Naive thymus-derived CD4-positive, alpha-beta T cell (primary cell): ENCODE results near the gene SLC43A3. TPM values are rescaled to one million over a fixed set of nuclear protein-coding genes. Genes with fewer than 3 reads are reported as not detected.
"Not testable (repeated sequence)": the region's sequence is repeated elsewhere in the genome, so short reads cannot be mapped to it uniquely, and the experiment has no call there.

Experiments used
- ATAC-seq: fragments of 150-1000 bp; cut with Tn5 transposase; 2 replicates; pipeline ENCODE4 v1.10.0; 2021; ENCODE audit warnings: mild to moderate bottlenecking, moderate library complexity
- CTCF ChIA-PET: fragments of 350-600 bp; sonication (Branson Sonifier 250); formaldehyde crosslinking; loops from one replicate; lab custom pipeline; 2021; ENCODE audit warnings: antibody characterized with exemption; lab: Charles Lee
- POLR2A ChIA-PET: fragments of 350-600 bp; sonication (Branson Sonifier 250); formaldehyde crosslinking; loops from one replicate; lab custom pipeline; 2021; ENCODE audit warnings: antibody characterized with exemption, inconsistent platforms; lab: Charles Lee
- DNase-seq, 9 donors: peaks; one replicate each; pipeline versions ENCODE4 v3.0.0 to v3.0.0-alpha.2; 2020 to 2022; ENCODE audit warnings: mixed read lengths in 1 of 9
- H3K27ac ChIP-seq: one replicate; pipeline ENCODE4 v1.7.0; 2013; ENCODE audit warnings: mild to moderate bottlenecking, low read depth, low read length, moderate library complexity
- H3K27me3 ChIP-seq, 2 donors: one replicate each; pipeline ENCODE4 v1.7.0; 2013; ENCODE audit warnings: low read length in 2 of 2, mild to moderate bottlenecking in 2 of 2, moderate library complexity in 2 of 2; ENCODE audit not compliant: control insufficient read depth in 2 of 2, insufficient read depth in 2 of 2
- H3K36me3 ChIP-seq, 3 experiments: 1 replicate in 2 of 3; 2 replicates in 1 of 3; pipeline ENCODE4 v1.7.0; 2013; ENCODE audit warnings: low read length in 3 of 3, mild to moderate bottlenecking in 3 of 3, moderate library complexity in 1 of 3; ENCODE audit not compliant: insufficient read depth in 3 of 3, control insufficient read depth in 2 of 3
- H3K4me1 ChIP-seq, 2 donors: one replicate each; pipeline ENCODE4 v1.7.0; 2013; ENCODE audit warnings: low read length in 2 of 2, mild to moderate bottlenecking in 2 of 2, moderate library complexity in 1 of 2; ENCODE audit not compliant: control insufficient read depth in 2 of 2, insufficient read depth in 2 of 2
- H3K4me3 ChIP-seq: 2 replicates; pipeline ENCODE4 v1.7.0; 2013; ENCODE audit warnings: mild to moderate bottlenecking, low read length
- H3K9me3 ChIP-seq, 3 experiments: 1 replicate in 2 of 3; 2 replicates in 1 of 3; pipeline ENCODE4 v1.7.0; 2013; ENCODE audit warnings: low read length in 3 of 3; ENCODE audit not compliant: control insufficient read depth in 2 of 3
- H3K27ac Mint-ChIP-seq, 9 donors: one replicate each; pipeline ENCODE4 v1.8.0; 2020 to 2022; ENCODE audit warnings: mixed read lengths in 9 of 9, mild to moderate bottlenecking in 8 of 9, moderate library complexity in 5 of 9, inconsistent platforms in 2 of 9
- H3K27me3 Mint-ChIP-seq, 5 donors: one replicate each; pipeline ENCODE4 v1.8.0; 2021 to 2022; ENCODE audit warnings: mixed read lengths in 5 of 5, mild to moderate bottlenecking in 1 of 5
- H3K36me3 Mint-ChIP-seq, 5 donors: one replicate each; pipeline ENCODE4 v1.8.0; 2020 to 2022; ENCODE audit warnings: mixed read lengths in 5 of 5, mild to moderate bottlenecking in 3 of 5, inconsistent platforms in 1 of 5
- H3K4me1 Mint-ChIP-seq, 7 donors: one replicate each; pipeline ENCODE4 v1.8.0; 2020 to 2022; ENCODE audit warnings: mixed read lengths in 7 of 7, mild to moderate bottlenecking in 3 of 7, inconsistent platforms in 1 of 7
- H3K4me3 Mint-ChIP-seq, 10 donors: one replicate each; pipeline ENCODE4 v1.8.0; 2020 to 2022; ENCODE audit warnings: mild to moderate bottlenecking in 10 of 10, mixed read lengths in 10 of 10, moderate library complexity in 6 of 10, inconsistent platforms in 2 of 10
- H3K9me3 Mint-ChIP-seq, 11 donors: one replicate each; pipeline ENCODE4 v1.8.0; 2020 to 2022; ENCODE audit warnings: mixed read lengths in 11 of 11, mild to moderate bottlenecking in 4 of 11, inconsistent platforms in 1 of 11, moderate library complexity in 1 of 11
- intact Hi-C, 2 donors: fragments of 100-400 bp; cut with micrococcal nuclease; formaldehyde crosslinking; loops; one replicate each; pipeline ENCODE4 v1.15.1; 2023
- polyA plus RNA-seq, 2 donors: library from polyadenylated mRNA; unstranded; fragments of 300-500 nt; fragmentation: Illumina TruSeq; gene quantifications; one replicate each; pipeline ENCODE4 v1.2.3, GENCODE V29; 2021
- total RNA-seq, 6 experiments: library from RNA in 5 of 6; stranded (reverse) in 5 of 6; gene quantifications; 1 replicate in 5 of 6; 2 replicates in 1 of 6; pipeline ENCODE4 v1.2.3 and lab custom pipeline; 2021 to 2026

The SLC43A3 gene
- total and polyA plus RNA-seq, 7 experiments from 2014 or later: 10.0 to 67.9 (median 12.2) TPM

GRCh38 chr11:57458060-57458409 is 31.1 kb upstream of the SLC43A3 start:
- Mint-ChIP-seq H3K27me3 (peaks cover 22 to 57% (median 32%) of the 10 kb centered on the region in 5 donors), H3K27ac (no peak overlapping the region), H3K4me1 (peaks cover 17 to 40% (median 26%) of the 10 kb centered on the region in 7 donors), H3K4me3 (peak overlapping the region in 9 of 10 donors; percentile 50 to 99 (median 75)), H3K36me3 (no peaks in the 10 kb centered on the region), H3K9me3 (peaks cover 0 to 2% (median 0%) of the 10 kb centered on the region in 11 donors)
- Histone ChIP-seq H3K27ac (no peak overlapping the region), H3K36me3 (no peaks in the 10 kb centered on the region), H3K9me3 (no peaks in the 10 kb centered on the region), H3K4me3 (no peak overlapping the region), H3K4me1 (peaks cover 26% of the 10 kb centered on the region in 2 donors), H3K27me3 (peaks cover 12% of the 10 kb centered on the region in 2 donors)
- ATAC-seq: no peak
- ChIA-PET POLR2A (interaction anchor here (0.5 to 1.6 kb wide), 8 partner anchors 18 to 132 kb away, joined by 3 to 5 read pairs (median 4); no protein-coding TSS in a partner anchor), CTCF (interaction anchor here (0.6 to 6.2 kb wide), 21 partner anchors 15 to 249 kb away, joined by 3 to 107 read pairs (median 4); partner anchors contain the start of genes P2RX3, SLC43A3 and TIMM10)
- intact Hi-C loops: loop anchor here (1.0 to 5.0 kb wide), 6 partner anchors 31 to 1329 kb away; partner anchors contain the start of genes SLC43A1 (in 1 of the 2) and SLC43A3 (in 1 of the 2)
- DNase-seq: no peak

GRCh38 chr11:57457643-57458023 is 30.7 kb upstream of the SLC43A3 start:
- DNase-seq: peak in 1 of 9 donors; percentile 10
- POLR2A ChIA-PET: interaction anchor here (0.5 to 1.8 kb wide), 8 partner anchors 19 to 97 kb away, joined by 3 to 6 read pairs (median 4); no protein-coding TSS in a partner anchor
- Histone ChIP-seq H3K4me1 (peaks cover 26% of the 10 kb centered on the region in 2 donors), H3K9me3 (no peaks in the 10 kb centered on the region), H3K27ac (no peak overlapping the region), H3K27me3 (peaks cover 12% of the 10 kb centered on the region in 2 donors), H3K36me3 (no peaks in the 10 kb centered on the region), H3K4me3 (no peak overlapping the region)
- CTCF ChIA-PET: interaction anchor here (0.7 to 6.2 kb wide), 20 partner anchors 9 to 250 kb away, joined by 3 to 107 read pairs (median 4); partner anchors contain the start of genes P2RX3, SLC43A3, TIMM10 and UBE2L6
- peaks cover 17 to 36% (median 26%) of the 10 kb centered on the region in 7 donors for H3K4me1 Mint-ChIP-seq
- peaks cover 0 to 2% (median 0%) of the 10 kb centered on the region in 11 donors for H3K9me3 Mint-ChIP-seq
- intact Hi-C loops: loop anchor here (1.0 to 5.0 kb wide), 14 partner anchors 23 to 1330 kb away; partner anchors contain the start of genes SLC43A1 (in 1 of the 2) and SLC43A3 (in 1 of the 2)
- peak; percentile 18 for ATAC-seq
- H3K27ac Mint-ChIP-seq: peak overlapping the region in 1 of 9 donors; percentile 83
- H3K27me3 Mint-ChIP-seq: peaks cover 22 to 56% (median 32%) of the 10 kb centered on the region in 5 donors
- H3K4me3 Mint-ChIP-seq: peak overlapping the region; percentile 54 to 99 (median 74)
- no peaks in the 10 kb centered on the region for H3K36me3 Mint-ChIP-seq

DNA sequence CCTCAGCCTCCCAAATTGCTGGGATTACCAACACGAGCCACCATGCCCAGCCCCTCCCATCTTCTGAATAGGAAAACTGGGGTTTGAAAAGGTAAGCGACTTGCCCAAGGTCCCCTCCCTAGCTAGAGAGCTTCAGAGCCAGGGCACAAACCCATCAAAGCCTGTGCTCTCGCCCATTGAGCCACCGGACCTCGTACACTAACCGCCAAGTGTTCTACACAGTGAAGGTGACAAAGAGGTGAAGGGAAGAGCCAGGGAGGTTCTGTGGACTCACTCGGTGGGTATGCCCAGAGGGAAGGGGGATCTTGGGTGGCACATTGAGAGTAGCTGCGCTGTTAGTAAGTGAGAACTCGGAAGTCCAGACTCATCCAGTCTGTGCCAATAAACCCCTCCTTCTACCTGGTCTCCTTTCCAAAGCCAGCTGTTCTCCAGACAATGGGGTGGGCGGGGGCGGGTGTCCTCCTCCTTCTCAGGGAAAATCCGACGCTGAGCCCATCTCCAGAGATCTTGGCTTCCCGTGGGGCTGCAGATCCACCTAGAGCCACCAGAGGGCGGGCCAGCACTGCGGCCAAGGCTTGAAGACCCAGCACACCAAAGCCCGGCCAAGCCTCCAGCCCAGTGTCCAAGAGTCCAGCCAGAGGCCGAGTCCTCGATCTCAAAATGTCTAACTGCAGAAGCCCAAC is 30.2 kb upstream of the SLC43A3 start:
- Histone ChIP-seq H3K27ac (no peak overlapping the region), H3K36me3 (no peaks in the 10 kb centered on the region), H3K9me3 (no peaks in the 10 kb centered on the region), H3K4me1 (peaks cover 26% of the 10 kb centered on the region in 2 donors), H3K27me3 (peaks cover 12% of the 10 kb centered on the region in 2 donors), H3K4me3 (no peak overlapping the region)
- ChIA-PET POLR2A (interaction anchor here (0.9 to 1.8 kb wide), 4 partner anchors 23 to 69 kb away, joined by 3 to 6 read pairs (median 4); no protein-coding TSS in a partner anchor), CTCF (interaction anchor here (0.7 to 6.2 kb wide), 17 partner anchors 9 to 190 kb away, joined by 3 to 107 read pairs (median 5); partner anchors contain the start of genes P2RX3, SLC43A3, TIMM10 and UBE2L6)
- ATAC-seq (peak; percentile 83), DNase-seq (peak; percentile 41 to 77 (median 62))
- intact Hi-C loops: loop anchor here (1.0 to 5.0 kb wide), 11 partner anchors 23 to 1330 kb away; no protein-coding TSS in a partner anchor
- Mint-ChIP-seq H3K9me3 (peaks cover 0 to 2% (median 0%) of the 10 kb centered on the region in 11 donors), H3K27ac (peak overlapping the region in 1 of 9 donors; percentile 83), H3K27me3 (peaks cover 22 to 56% (median 32%) of the 10 kb centered on the region in 5 donors), H3K36me3 (no peaks in the 10 kb centered on the region), H3K4me1 (peaks cover 17 to 33% (median 26%) of the 10 kb centered on the region in 7 donors), H3K4me3 (peak overlapping the region; percentile 54 to 99 (median 74))

DNA sequence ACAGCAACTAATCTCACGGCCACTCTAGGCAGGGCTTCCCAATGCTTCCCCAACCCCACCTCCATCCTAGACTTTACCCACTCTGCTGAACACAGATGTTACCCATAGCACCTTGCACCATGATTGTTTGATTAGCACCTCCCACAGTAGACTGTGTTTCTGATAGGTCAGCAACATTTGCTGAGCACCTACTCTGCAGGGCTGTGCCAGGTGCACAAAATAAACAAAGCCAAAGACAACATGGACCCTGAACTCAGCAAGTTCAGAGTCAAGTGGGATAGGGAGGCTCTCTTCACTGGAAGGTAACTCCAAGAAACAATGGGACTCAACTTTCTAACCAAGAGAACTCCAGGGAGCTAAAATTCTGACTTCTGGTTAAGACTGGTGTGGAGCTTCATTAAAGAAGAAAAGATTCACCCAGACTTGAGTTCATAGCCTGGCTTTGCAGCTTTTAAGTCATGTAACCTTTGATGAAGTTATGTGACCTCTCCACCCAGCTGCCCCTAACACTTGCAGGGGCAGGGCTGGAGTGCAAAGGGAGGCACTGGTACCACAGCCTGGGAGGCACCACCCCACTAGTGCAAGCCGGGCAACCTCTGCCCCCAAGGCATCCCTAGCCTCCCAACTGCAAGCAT is 26.7 kb upstream of the SLC43A3 start:
- DNase-seq (no peak), ATAC-seq (no peak)
- intact Hi-C loops: no loop called here
- Histone ChIP-seq H3K27ac (no peak overlapping the region), H3K36me3 (no peaks in the 10 kb centered on the region), H3K27me3 (peaks cover 4 to 5% of the 10 kb centered on the region in 2 donors), H3K4me3 (no peak overlapping the region), H3K4me1 (peaks cover 10 to 12% of the 10 kb centered on the region in 2 donors), H3K9me3 (no peaks in the 10 kb centered on the region)
- CTCF ChIA-PET: interaction anchor here (0.6 to 6.2 kb wide), 2 partner anchors 16 to 27 kb away, joined by 3 to 104 read pairs; no protein-coding TSS in a partner anchor
- Mint-ChIP-seq H3K4me1 (peaks cover 2 to 16% (median 12%) of the 10 kb centered on the region in 7 donors), H3K27ac (no peak overlapping the region), H3K9me3 (no peaks in the 10 kb centered on the region), H3K4me3 (no peak overlapping the region), H3K36me3 (no peaks in the 10 kb centered on the region), H3K27me3 (peaks cover 8 to 45% (median 14%) of the 10 kb centered on the region in 5 donors)
- POLR2A ChIA-PET: interaction anchor here (0.5 kb wide), 1 partner anchor 70 kb away, joined by 3 read pairs; no protein-coding TSS in a partner anchor

- H3K27me3 ChIP-seq: no peaks in the 10 kb centered on the region
- Mint-ChIP-seq H3K4me3 (no peak overlapping the region), H3K36me3 (no peaks in the 10 kb centered on the region), H3K9me3 (peaks cover 0 to 5% (median 0%) of the 10 kb centered on the region in 11 donors), H3K27me3 (peaks cover 0 to 27% (median 18%) of the 10 kb centered on the region in 5 donors), H3K27ac (no peak overlapping the region), H3K4me1 (peaks cover 0 to 2% (median 0%) of the 10 kb centered on the region in 7 donors)
- H3K36me3 ChIP-seq: no peaks in the 10 kb centered on the region
- POLR2A ChIA-PET: no interaction called here
- H3K4me3 ChIP-seq: no peak overlapping the region
- no peaks in the 10 kb centered on the region for H3K9me3 ChIP-seq
- ATAC-seq (no peak), DNase-seq (no peak)
- CTCF ChIA-PET: no interaction called here
- H3K27ac ChIP-seq: no peak overlapping the region
- no peaks in the 10 kb centered on the region for H3K4me1 ChIP-seq
- intact Hi-C loops: no loop called here
Measured at GRCh38 chr11:57446055-57446454, 19.1 kb upstream of the SLC43A3 start.

DNA sequence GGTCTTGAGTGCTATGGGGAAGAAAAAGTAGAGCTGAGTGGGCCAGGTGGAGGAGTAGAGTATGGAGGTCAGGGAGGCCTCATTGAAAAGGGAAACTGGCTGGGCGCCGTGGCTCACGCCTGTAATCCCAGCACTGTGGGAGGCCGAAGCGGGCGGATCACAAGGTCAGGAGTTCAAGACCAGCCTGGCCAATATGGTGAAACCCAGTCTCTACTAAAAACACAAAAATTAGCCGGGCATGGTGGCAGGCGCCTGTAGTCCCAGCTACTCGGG is 18.1 kb upstream of the SLC43A3 start:
- H3K27me3 ChIP-seq, H3K27ac ChIP-seq, H3K4me1 Mint-ChIP-seq, CTCF ChIA-PET, POLR2A ChIA-PET, H3K36me3 Mint-ChIP-seq, H3K4me1 ChIP-seq, DNase-seq, H3K9me3 ChIP-seq, intact Hi-C loops, H3K9me3 Mint-ChIP-seq, H3K4me3 Mint-ChIP-seq, H3K27ac Mint-ChIP-seq, H3K4me3 ChIP-seq, ATAC-seq, H3K36me3 ChIP-seq: not testable (repeated sequence)
- peaks cover 0 to 22% (median 18%) of the 10 kb centered on the region in 5 donors for H3K27me3 Mint-ChIP-seq
